Gastrocnemius medialis (tissue), 4 donors: ENCODE measurements around the gene MYO7A. TPM values are rescaled to one million over a fixed set of nuclear protein-coding genes. Genes with fewer than 3 reads are reported as not detected.

Experiments used
- ATAC-seq, 2 donors: fragments of 150-250 bp; one replicate each; pipeline ENCODE4 v1.9.1; 2016
- DNase-seq, 2 donors: peaks; one replicate each; pipeline ENCODE4 v3.0.0-alpha.2; 2019
- H3K27ac ChIP-seq, 4 donors: fragments of 200-600 bp; sonication (generic); 1 replicate in 1 of 4; 2 replicates in 3 of 4; pipeline ENCODE4 v1.5.1; 2016 to 2018; ENCODE audit warnings: mild to moderate bottlenecking in 2 of 4, moderate library complexity in 1 of 4
- H3K27me3 ChIP-seq, 3 donors: fragments of 200-600 bp; sonication (generic) in 2 of 3; 1 replicate in 1 of 3; 2 replicates in 2 of 3; pipeline versions ENCODE4 v1.5.1 to v1.6.0; 2016 to 2019; ENCODE audit warnings: mild to moderate bottlenecking in 1 of 3, moderate library complexity in 1 of 3
- H3K36me3 ChIP-seq, 2 donors: fragments of 200-600 bp; sonication (generic) in 1 of 2; one replicate each; pipeline ENCODE4 v1.5.1; 2017 to 2018
- H3K4me1 ChIP-seq, 2 donors: fragments of 200-600 bp; sonication (generic) in 1 of 2; one replicate each; pipeline ENCODE4 v1.5.1; 2016 to 2017; ENCODE audit warnings: mild to moderate bottlenecking in 2 of 2
- H3K4me3 ChIP-seq, 4 donors: fragments of 200-600 bp; sonication (generic) in 3 of 4; 1 replicate in 1 of 4; 2 replicates in 3 of 4; pipeline ENCODE4 v1.5.1; 2016 to 2019; ENCODE audit warnings: mild to moderate bottlenecking in 2 of 4
- H3K9me3 ChIP-seq, 3 donors: fragments of 200-600 bp; sonication (generic) in 2 of 3; 1 replicate in 1 of 3; 2 replicates in 2 of 3; pipeline ENCODE4 v1.5.1; 2016 to 2019
- CTCF ChIP-seq, 5 experiments: fragments of 450-650 bp in 3 of 5; fragments of 200-600 bp in 2 of 5; sonication (generic) in 2 of 5; IDR thresholded peaks in 4 of 5; conservative IDR thresholded peaks in 1 of 5; 1 replicate in 4 of 5; 2 replicates in 1 of 5; pipeline ENCODE4 v1.5.1; 2016 to 2019; ENCODE audit warnings: antibody characterized with exemption in 5 of 5, mild to moderate bottlenecking in 3 of 5, moderate library complexity in 3 of 5
- POLR2A ChIP-seq, 2 donors: fragments of 450-650 bp; IDR thresholded peaks; one replicate each; pipeline ENCODE4 v1.6.1; 2017; ENCODE audit warnings: antibody characterized with exemption in 2 of 2, mild to moderate bottlenecking in 2 of 2, moderate library complexity in 2 of 2
- in situ Hi-C, 4 donors: fragments of 200-750 bp; cut with MboI; loops; one replicate each; pipeline versions ENCODE4 v1.15.0 to v1.8.0; 2017; ENCODE audit warnings: low sequenced_read_pairs in 4 of 4
- intact Hi-C: fragments of 100-400 bp; cut with DNase I; formaldehyde crosslinking; loops from one replicate; pipeline ENCODE4 v1.15.1; 2023; ENCODE audit warnings: low total_unique reads
- total RNA-seq, 4 donors: library from RNA; depleted of rRNA; stranded (reverse); fragments of >200 nt; gene quantifications; one replicate each; pipeline versions ENCODE4 v1.1.0 to v1.2.3, GENCODE V29; 2016

The MYO7A gene
- total RNA-seq, 4 donors from 2014 or later: 1.6 to 3.5 (median 2.1) TPM

- in situ Hi-C loops: loop anchor here in 3 of 4 donors (10.0 kb wide), 2 partner anchors 56 to 136 kb away; partner anchors contain the start of gene MYO7A (in 1 of the 3)
- no peak for DNase-seq
- intact Hi-C loops: no loop called here
Measured at GRCh38 chr11:77181226-77181625, 53.2 kb downstream of the MYO7A start.

GRCh38 chr11:77181799-77182541, 53.9 kb downstream of the MYO7A start:
- in situ Hi-C loops (loop anchor here in 3 of 4 donors (10.0 kb wide), 2 partner anchors 57 to 137 kb away; partner anchors contain the start of gene MYO7A (in 1 of the 3)), intact Hi-C loops (no loop called here)
- Histone ChIP-seq H3K9me3 (no peaks in the 10 kb centered on the region), H3K27ac (no peak overlapping the region), H3K4me1 (no peaks in the 10 kb centered on the region), H3K36me3 (no peaks in the 10 kb centered on the region), H3K27me3 (no peaks in the 10 kb centered on the region), H3K4me3 (no peak overlapping the region)
- TF ChIP-seq CTCF (IDR thresholded peaks at IDR 0.05 in 4 of 5, conservative IDR thresholded peaks at IDR 0.05 in 1 of 5) (no peak), POLR2A (IDR thresholded peaks at IDR 0.05) (no peak)
- DNase-seq (no peak), ATAC-seq (no peak)

More at GRCh38 chr11:77181226-77181625, 53.2 kb downstream of the MYO7A start:
- no peaks in the 10 kb centered on the region for H3K27me3 ChIP-seq
- H3K4me1 ChIP-seq: no peaks in the 10 kb centered on the region
- ATAC-seq: no peak
- H3K4me3 ChIP-seq: no peak overlapping the region
- H3K27ac ChIP-seq: no peak overlapping the region
- TF ChIP-seq POLR2A (IDR thresholded peaks at IDR 0.05) (no peak), CTCF (IDR thresholded peaks at IDR 0.05 in 4 of 5, conservative IDR thresholded peaks at IDR 0.05 in 1 of 5) (no peak)
- H3K36me3 ChIP-seq: no peaks in the 10 kb centered on the region
- H3K9me3 ChIP-seq: no peaks in the 10 kb centered on the region

GRCh38 chr11:77182542-77183430, 54.7 kb downstream of the MYO7A start:
- in situ Hi-C loops: loop anchor here in 3 of 4 donors (10.0 kb wide), 2 partner anchors 58 to 138 kb away; partner anchors contain the start of gene MYO7A (in 1 of the 3)
- Histone ChIP-seq H3K9me3 (no peaks in the 10 kb centered on the region), H3K27ac (no peak overlapping the region), H3K4me1 (no peaks in the 10 kb centered on the region), H3K27me3 (no peaks in the 10 kb centered on the region), H3K36me3 (no peaks in the 10 kb centered on the region), H3K4me3 (no peak overlapping the region)
- intact Hi-C loops: no loop called here
- ATAC-seq: no peak
- TF ChIP-seq CTCF (IDR thresholded peaks at IDR 0.05 in 4 of 5, conservative IDR thresholded peaks at IDR 0.05 in 1 of 5): no peak
- no peak for TF ChIP-seq POLR2A (IDR thresholded peaks at IDR 0.05)
- no peak for DNase-seq

GRCh38 chr11:77183431-77183984, 55.5 kb downstream of the MYO7A start:
- no peaks in the 10 kb centered on the region for H3K36me3 ChIP-seq
- TF ChIP-seq CTCF (IDR thresholded peaks at IDR 0.05 in 4 of 5, conservative IDR thresholded peaks at IDR 0.05 in 1 of 5) (no peak), POLR2A (IDR thresholded peaks at IDR 0.05) (no peak)
- no peaks in the 10 kb centered on the region for H3K9me3 ChIP-seq
- H3K27me3 ChIP-seq: no peaks in the 10 kb centered on the region
- no peak overlapping the region for H3K27ac ChIP-seq
- H3K4me1 ChIP-seq: no peaks in the 10 kb centered on the region
- no peak overlapping the region for H3K4me3 ChIP-seq
- in situ Hi-C loops: loop anchor here in 3 of 4 donors (10.0 kb wide), 2 partner anchors 59 to 139 kb away; partner anchors contain the start of gene MYO7A (in 1 of the 3)
- DNase-seq: no peak
- no peak for ATAC-seq
- intact Hi-C loops: no loop called here
